ENCODE results near the gene PKNOX2. TPM values are rescaled to one million over a fixed set of nuclear protein-coding genes. Genes with fewer than 3 reads are reported as not detected.

PKNOX2 gene, protein sequence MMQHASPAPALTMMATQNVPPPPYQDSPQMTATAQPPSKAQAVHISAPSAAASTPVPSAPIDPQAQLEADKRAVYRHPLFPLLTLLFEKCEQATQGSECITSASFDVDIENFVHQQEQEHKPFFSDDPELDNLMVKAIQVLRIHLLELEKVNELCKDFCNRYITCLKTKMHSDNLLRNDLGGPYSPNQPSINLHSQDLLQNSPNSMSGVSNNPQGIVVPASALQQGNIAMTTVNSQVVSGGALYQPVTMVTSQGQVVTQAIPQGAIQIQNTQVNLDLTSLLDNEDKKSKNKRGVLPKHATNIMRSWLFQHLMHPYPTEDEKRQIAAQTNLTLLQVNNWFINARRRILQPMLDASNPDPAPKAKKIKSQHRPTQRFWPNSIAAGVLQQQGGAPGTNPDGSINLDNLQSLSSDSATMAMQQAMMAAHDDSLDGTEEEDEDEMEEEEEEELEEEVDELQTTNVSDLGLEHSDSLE
- total RNA-seq (ENCODE audit: unreplicated experiment) = 8.7 TPM
- long read RNA-seq = 0 reads

DNA sequence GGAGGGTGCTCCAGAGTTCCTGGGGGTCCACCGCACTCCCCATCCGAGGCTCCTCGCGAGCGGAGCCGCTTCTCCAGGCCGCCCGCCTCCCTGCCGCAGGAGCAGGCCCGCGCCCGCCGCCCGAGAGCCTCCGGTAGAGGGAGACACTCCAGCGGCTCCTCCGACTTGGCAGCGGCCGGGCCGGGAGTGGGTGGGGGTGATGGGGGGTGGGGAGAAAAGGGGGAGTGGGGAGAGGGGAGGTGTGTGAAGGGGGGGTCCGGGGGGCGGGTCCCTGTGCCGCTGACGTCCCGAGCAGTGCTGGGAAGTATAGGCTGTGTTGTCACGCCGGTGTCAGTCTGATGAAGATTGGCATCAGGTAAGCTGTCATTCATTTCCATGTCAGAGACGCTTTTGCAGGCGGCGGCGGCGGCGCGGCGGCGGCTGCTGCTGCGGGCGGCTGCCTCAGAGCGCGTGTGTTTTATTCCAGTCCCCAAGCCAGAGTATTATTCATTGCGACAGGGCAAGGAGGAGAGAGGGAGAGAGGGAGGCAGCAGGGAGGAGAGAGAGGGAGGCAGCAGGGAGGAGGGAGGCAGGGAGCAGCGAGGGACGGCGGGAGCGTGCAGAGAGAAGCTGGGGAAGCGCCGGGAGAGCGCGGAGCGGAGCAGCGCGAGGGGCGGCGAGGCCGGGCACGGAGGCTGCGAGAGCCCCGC, at the start of gene PKNOX2:
Gene PKNOX2 (plus strand): TSS at position 330 of the 689 bp plus-strand sequence. CDS start 186,555 bp downstream, outside the sequence.
- Mint-ChIP-seq H3K27ac (ENCODE audit: unreplicated experiment) (peak within 1 kb of the TSS; percentile 70), H3K36me3 (ENCODE audit: unreplicated experiment) (no peaks in the 10 kb centered on the region), H3K4me1 (ENCODE audit: low read depth, unreplicated experiment) (peaks cover 44% of the 10 kb centered on the region), H3K4me3 (ENCODE audit: unreplicated experiment) (peak within 1 kb of the TSS; percentile 98), H3K27me3 (ENCODE audit: unreplicated experiment) (peaks cover 14% of the 10 kb centered on the region), H3K9me3 (ENCODE audit: unreplicated experiment) (peaks cover 4% of the 10 kb centered on the region)
- DNase-seq = peak; percentile 92
- TF ChIP-seq, protein P1, sequence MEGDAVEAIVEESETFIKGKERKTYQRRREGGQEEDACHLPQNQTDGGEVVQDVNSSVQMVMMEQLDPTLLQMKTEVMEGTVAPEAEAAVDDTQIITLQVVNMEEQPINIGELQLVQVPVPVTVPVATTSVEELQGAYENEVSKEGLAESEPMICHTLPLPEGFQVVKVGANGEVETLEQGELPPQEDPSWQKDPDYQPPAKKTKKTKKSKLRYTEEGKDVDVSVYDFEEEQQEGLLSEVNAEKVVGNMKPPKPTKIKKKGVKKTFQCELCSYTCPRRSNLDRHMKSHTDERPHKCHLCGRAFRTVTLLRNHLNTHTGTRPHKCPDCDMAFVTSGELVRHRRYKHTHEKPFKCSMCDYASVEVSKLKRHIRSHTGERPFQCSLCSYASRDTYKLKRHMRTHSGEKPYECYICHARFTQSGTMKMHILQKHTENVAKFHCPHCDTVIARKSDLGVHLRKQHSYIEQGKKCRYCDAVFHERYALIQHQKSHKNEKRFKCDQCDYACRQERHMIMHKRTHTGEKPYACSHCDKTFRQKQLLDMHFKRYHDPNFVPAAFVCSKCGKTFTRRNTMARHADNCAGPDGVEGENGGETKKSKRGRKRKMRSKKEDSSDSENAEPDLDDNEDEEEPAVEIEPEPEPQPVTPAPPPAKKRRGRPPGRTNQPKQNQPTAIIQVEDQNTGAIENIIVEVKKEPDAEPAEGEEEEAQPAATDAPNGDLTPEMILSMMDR (IDR thresholded peaks at IDR 0.05; ENCODE audit: partially characterized antibody, unreplicated experiment) = peak; percentile 63

DNA sequence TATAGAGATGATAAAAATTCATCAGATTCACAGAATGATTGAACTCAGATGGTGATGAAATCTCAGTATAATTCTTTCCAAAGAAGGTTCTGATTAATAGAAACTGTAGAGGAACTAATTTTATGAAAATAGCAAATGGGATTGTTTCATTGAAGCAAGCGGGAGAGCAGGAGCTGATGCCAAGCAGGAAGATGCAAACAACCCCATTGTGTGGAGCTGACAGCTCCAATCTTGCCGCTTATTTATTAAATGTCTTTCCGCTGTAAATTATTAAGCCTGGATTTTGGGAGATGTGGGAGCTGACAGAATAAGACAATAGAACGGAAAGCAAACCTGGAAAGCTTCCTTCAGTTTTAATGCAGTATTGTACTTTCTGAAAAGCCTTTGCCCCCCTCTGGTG, 47.1 kb upstream of the PKNOX2 start:
- H3K36me3 Mint-ChIP-seq (ENCODE audit: unreplicated experiment) = no peaks in the 10 kb centered on the region
- H3K9me3 Mint-ChIP-seq (ENCODE audit: unreplicated experiment) = peaks cover 2% of the 10 kb centered on the region
- peak overlapping the region; percentile 23 for H3K4me3 Mint-ChIP-seq (ENCODE audit: unreplicated experiment)
- TF ChIP-seq, protein P1 (IDR thresholded peaks at IDR 0.05; ENCODE audit: partially characterized antibody, unreplicated experiment) = no peak
- H3K4me1 Mint-ChIP-seq (ENCODE audit: low read depth, unreplicated experiment) = peaks cover 2% of the 10 kb centered on the region
- peaks cover 2% of the 10 kb centered on the region for H3K27me3 Mint-ChIP-seq (ENCODE audit: unreplicated experiment)
- DNase-seq = no peak
- no peak overlapping the region for H3K27ac Mint-ChIP-seq (ENCODE audit: unreplicated experiment)

DNA sequence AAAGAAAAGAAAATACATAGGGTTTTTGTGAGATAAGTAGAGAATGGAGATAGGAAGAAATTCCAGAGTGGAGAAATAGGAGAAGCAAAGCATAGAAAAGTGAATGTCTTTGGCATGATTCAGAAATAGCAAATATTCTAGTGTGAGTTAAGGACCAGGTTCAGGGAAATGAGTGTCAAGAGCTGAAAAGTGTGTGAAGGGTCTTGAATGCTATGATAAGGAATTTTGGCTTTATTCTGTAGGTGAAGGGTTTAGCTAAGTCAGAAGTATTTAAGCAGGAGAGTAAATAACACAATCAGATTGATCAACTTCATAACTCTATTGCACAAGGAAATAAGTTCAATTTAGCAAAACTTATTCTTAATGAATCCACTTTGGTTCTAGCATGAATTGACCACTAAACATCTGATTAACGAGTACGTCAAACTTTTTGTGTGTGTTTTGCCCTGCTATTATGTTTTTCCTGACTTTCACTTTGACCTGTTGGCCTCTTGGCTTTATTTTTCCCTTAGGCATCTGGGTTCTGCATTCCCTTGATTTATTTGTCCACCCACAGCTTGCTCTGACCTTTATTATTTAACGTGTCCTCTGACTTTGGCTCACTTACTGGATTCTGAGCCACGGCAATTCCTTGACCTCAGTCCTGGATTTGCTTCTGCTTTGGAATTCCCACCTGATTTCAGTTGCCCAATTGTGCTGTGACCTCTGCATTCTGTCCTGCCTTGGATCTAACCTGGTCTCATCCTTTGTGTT, 41.2 kb upstream of the PKNOX2 start:
- Mint-ChIP-seq H3K36me3 (ENCODE audit: unreplicated experiment) (no peaks in the 10 kb centered on the region), H3K9me3 (ENCODE audit: unreplicated experiment) (peaks cover 3% of the 10 kb centered on the region), H3K27ac (ENCODE audit: unreplicated experiment) (no peak overlapping the region), H3K27me3 (ENCODE audit: unreplicated experiment) (peaks cover 2% of the 10 kb centered on the region), H3K4me1 (ENCODE audit: low read depth, unreplicated experiment) (no peaks in the 10 kb centered on the region), H3K4me3 (ENCODE audit: unreplicated experiment) (no peak overlapping the region)
- TF ChIP-seq, protein P1 (IDR thresholded peaks at IDR 0.05; ENCODE audit: partially characterized antibody, unreplicated experiment) = no peak
- DNase-seq = no peak

DNA sequence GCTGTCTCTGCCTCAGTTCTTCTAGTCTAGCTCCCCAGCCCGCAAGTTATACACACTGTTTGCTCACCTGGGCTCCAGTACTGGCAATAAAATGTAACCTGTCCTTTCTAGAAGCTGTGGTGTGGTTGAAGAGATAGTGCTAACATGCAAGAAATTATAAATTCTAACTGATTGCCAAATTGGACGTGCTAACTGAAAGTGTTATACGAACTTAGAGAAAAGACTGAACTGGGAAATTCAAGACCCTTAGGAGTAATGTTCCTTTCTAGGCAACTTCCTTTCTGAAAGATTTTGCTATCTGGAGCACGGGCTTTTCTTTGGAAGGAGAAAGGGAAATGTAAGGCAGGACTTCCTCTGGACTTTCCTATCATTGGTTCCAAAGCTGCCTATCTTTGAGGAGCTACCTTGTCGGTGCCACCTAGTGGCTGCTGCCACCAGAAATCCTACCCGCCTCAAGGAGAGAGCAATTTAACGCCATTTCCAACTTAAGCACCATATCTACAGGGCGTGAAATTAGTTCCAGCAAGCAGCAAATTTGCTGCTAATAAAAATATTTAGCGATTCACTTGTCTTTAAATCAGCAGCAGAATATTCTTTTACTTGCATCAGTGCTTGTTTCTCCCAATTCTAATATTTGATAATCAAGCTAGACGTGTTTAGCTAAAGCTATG, 40.5 kb upstream of the PKNOX2 start:
- Mint-ChIP-seq H3K36me3 (ENCODE audit: unreplicated experiment) (no peaks in the 10 kb centered on the region), H3K27ac (ENCODE audit: unreplicated experiment) (no peak overlapping the region), H3K4me3 (ENCODE audit: unreplicated experiment) (no peak overlapping the region), H3K9me3 (ENCODE audit: unreplicated experiment) (peaks cover 3% of the 10 kb centered on the region), H3K4me1 (ENCODE audit: low read depth, unreplicated experiment) (no peaks in the 10 kb centered on the region), H3K27me3 (ENCODE audit: unreplicated experiment) (peaks cover 3% of the 10 kb centered on the region)
- DNase-seq = peak; percentile 52
- TF ChIP-seq, protein P1 (IDR thresholded peaks at IDR 0.05; ENCODE audit: partially characterized antibody, unreplicated experiment) = peak; percentile 38

Data from glutamatergic neuron (in vitro differentiated cells).